Neural progenitor cell (in vitro differentiated cells): ENCODE results near the gene PRDM16. TPM values are rescaled to one million over a fixed set of nuclear protein-coding genes. Genes with fewer than 3 reads are reported as not detected.
"Not testable (repeated sequence)": the region's sequence is repeated elsewhere in the genome, so short reads cannot be mapped to it uniquely, and the experiment has no call there.

Experiments
- DNase-seq: peaks from one replicate; pipeline ENCODE4 v3.0.0-alpha.2; 2016; ENCODE audit warnings: low spot score
- H2AFZ ChIP-seq: fragments of 200-600 bp; sonication (generic); replicated peaks from 2 replicates; pipeline ENCODE4 v1.6.1; 2016; ENCODE audit warnings: antibody characterized with exemption
- H3F3A ChIP-seq: fragments of 200-600 bp; sonication (generic); 2 replicates; pipeline ENCODE4 v1.6.1; 2016; ENCODE audit warnings: antibody characterized with exemption, low read depth
- H3K27ac ChIP-seq: fragments of 200-600 bp; sonication (generic); 2 replicates; pipeline ENCODE4 v1.5.1; 2016; ENCODE audit warnings: mild to moderate bottlenecking
- H3K27me3 ChIP-seq: fragments of 200-600 bp; sonication (generic); 2 replicates; pipeline ENCODE4 v1.6.1; 2016; ENCODE audit warnings: mild to moderate bottlenecking, moderate library complexity
- H3K36me3 ChIP-seq: fragments of 200-600 bp; sonication (generic); 2 replicates; pipeline ENCODE4 v1.5.1; 2016
- H3K4me1 ChIP-seq: fragments of 200-600 bp; sonication (generic); 2 replicates; pipeline ENCODE4 v1.6.1; 2016; ENCODE audit warnings: mixed run types
- H3K4me2 ChIP-seq: fragments of 200-600 bp; sonication (generic); 2 replicates; pipeline ENCODE4 v1.6.1; 2016
- H3K4me3 ChIP-seq: fragments of 200-600 bp; sonication (generic); 2 replicates; pipeline ENCODE4 v1.5.1; 2016
- H3K79me2 ChIP-seq: fragments of 200-600 bp; sonication (generic); 2 replicates; pipeline ENCODE4 v1.6.1; 2016; ENCODE audit warnings: low read depth
- H3K9ac ChIP-seq: fragments of 200-600 bp; sonication (generic); 2 replicates; pipeline ENCODE4 v1.6.1; 2016
- H3K9me3 ChIP-seq: fragments of 200-600 bp; sonication (generic); 2 replicates; pipeline ENCODE4 v1.5.1; 2016; ENCODE audit warnings: low read depth
- H4K20me1 ChIP-seq: fragments of 200-600 bp; sonication (generic); 2 replicates; pipeline ENCODE4 v1.6.1; 2016; ENCODE audit warnings: low read depth
- H3K27ac Mint-ChIP-seq: 3 replicates; pipeline ENCODE4 v1.8.0; 2021; ENCODE audit warnings: mixed read lengths
- H3K27me3 Mint-ChIP-seq: 2 replicates; pipeline ENCODE4 v1.8.0; 2022; ENCODE audit warnings: low read depth, mild to moderate bottlenecking, inconsistent platforms, moderate library complexity, mixed read lengths; ENCODE audit not compliant: insufficient read depth
- H3K36me3 Mint-ChIP-seq: 3 replicates; pipeline ENCODE4 v1.8.0; 2021; ENCODE audit warnings: mixed read lengths
- H3K4me1 Mint-ChIP-seq: 3 replicates; pipeline ENCODE4 v1.8.0; 2021; ENCODE audit warnings: mixed read lengths
- H3K4me3 Mint-ChIP-seq: 3 replicates; pipeline ENCODE4 v1.8.0; 2021; ENCODE audit warnings: mild to moderate bottlenecking, moderate library complexity, mixed read lengths
- H3K9me3 Mint-ChIP-seq: 3 replicates; pipeline ENCODE4 v1.8.0; 2020; ENCODE audit warnings: mixed read lengths
- CTCF ChIP-seq: fragments of 200-600 bp; sonication (generic); IDR thresholded peaks from 2 replicates; pipeline ENCODE4 v1.5.1; 2017; ENCODE audit warnings: antibody characterized with exemption, mild to moderate bottlenecking
- EZH2 ChIP-seq: fragments of 200-600 bp; sonication (generic); IDR thresholded peaks from 2 replicates; pipeline ENCODE4 v1.6.1; 2017; ENCODE audit warnings: antibody characterized with exemption, mild to moderate bottlenecking, moderate library complexity
- EZH2phosphoT487 ChIP-seq: fragments of 200-600 bp; sonication (generic); IDR thresholded peaks from 2 replicates; pipeline ENCODE4 v1.6.1; 2017; ENCODE audit warnings: antibody characterized with exemption
- total RNA-seq: library from RNA; depleted of rRNA; stranded (reverse); fragments of >200 nt; gene quantifications from 2 replicates; pipeline ENCODE4 v1.2.3, GENCODE V29; 2015; ENCODE audit warnings: low replicate concordance

PRDM16 gene
- total RNA-seq, 1 donor from 2014 or later, result 1.9 TPM

DNA sequence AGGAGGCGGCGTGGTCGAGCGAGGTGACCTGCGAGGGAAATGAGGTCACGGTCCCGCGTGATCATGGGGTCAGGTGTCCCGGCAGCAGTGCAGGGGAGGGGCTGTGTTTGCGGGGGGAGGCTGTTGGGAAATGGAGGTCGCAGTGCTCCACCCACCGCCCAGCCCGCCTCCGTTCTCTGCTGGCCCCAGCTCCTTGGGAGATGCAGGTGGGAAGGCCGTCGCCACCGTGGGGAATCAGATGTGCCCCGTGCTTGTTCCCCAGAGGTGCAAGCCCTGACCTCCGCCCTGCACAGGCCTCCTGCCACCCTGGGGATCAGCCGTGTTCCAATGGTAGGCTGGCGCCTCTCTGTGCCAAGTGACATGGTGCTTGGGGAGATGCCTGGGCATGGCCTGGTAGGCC, 95.7 kb downstream of the PRDM16 start:
- H3K79me2 ChIP-seq, result no peaks in the 10 kb centered on the region
- H3K27ac Mint-ChIP-seq, result no peak overlapping the region
- peaks cover 5% of the 10 kb centered on the region for H3K27me3 Mint-ChIP-seq
- no peaks in the 10 kb centered on the region for H3K9me3 Mint-ChIP-seq
- no peak for TF ChIP-seq EZH2
- TF ChIP-seq CTCF, result no peak
- TF ChIP-seq EZH2phosphoT487, result no peak
- H3K4me2 ChIP-seq, result no peak overlapping the region
- no peak overlapping the region for H3K4me3 Mint-ChIP-seq
- H3K9ac ChIP-seq, result no peak overlapping the region
- no peaks in the 10 kb centered on the region for H3K36me3 ChIP-seq
- no peak overlapping the region for H3K27ac ChIP-seq
- DNase-seq, result no peak
- no peaks in the 10 kb centered on the region for H3K36me3 Mint-ChIP-seq
- no peak overlapping the region for H2AFZ ChIP-seq
- no peaks in the 10 kb centered on the region for H3K9me3 ChIP-seq
- no peaks in the 10 kb centered on the region for H3K27me3 ChIP-seq
- H4K20me1 ChIP-seq, result no peaks in the 10 kb centered on the region
- peaks cover 31% of the 10 kb centered on the region for H3K4me1 Mint-ChIP-seq
- H3K4me1 ChIP-seq, result peaks cover 17% of the 10 kb centered on the region
- H3K4me3 ChIP-seq, result no peak overlapping the region
- no peaks in the 10 kb centered on the region for H3F3A ChIP-seq

DNA sequence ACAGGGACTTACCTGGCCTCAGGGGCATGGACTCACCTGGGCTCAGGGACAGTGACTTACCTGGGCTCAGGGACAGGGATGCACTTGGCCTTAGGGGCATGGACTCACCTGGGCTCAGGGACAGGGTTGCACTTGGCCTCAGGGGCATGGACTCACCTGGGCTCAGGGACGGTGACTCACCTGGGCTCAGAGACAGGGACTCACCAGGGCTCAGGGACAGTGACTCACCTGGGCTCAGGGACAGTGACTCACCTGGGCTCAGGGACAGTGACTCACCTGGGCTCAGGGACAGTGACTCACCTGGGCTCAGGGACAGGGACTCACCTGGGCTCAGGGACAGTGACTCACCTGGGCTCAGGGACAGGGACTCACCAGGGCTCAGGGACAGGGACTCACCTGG, 96.2 kb downstream of the PRDM16 start:
- H3K27ac ChIP-seq, H3K4me3 ChIP-seq, H3K4me2 ChIP-seq, H3K9me3 ChIP-seq, DNase-seq, H3K27me3 Mint-ChIP-seq, H3K36me3 Mint-ChIP-seq, H3F3A ChIP-seq, H3K9me3 Mint-ChIP-seq, H3K9ac ChIP-seq, H3K27me3 ChIP-seq, H2AFZ ChIP-seq, H3K27ac Mint-ChIP-seq, H3K36me3 ChIP-seq, H3K4me3 Mint-ChIP-seq, H4K20me1 ChIP-seq, H3K79me2 ChIP-seq: not testable (repeated sequence)
- peaks cover 22% of the 10 kb centered on the region for H3K4me1 ChIP-seq
- H3K4me1 Mint-ChIP-seq, result peaks cover 36% of the 10 kb centered on the region

DNA sequence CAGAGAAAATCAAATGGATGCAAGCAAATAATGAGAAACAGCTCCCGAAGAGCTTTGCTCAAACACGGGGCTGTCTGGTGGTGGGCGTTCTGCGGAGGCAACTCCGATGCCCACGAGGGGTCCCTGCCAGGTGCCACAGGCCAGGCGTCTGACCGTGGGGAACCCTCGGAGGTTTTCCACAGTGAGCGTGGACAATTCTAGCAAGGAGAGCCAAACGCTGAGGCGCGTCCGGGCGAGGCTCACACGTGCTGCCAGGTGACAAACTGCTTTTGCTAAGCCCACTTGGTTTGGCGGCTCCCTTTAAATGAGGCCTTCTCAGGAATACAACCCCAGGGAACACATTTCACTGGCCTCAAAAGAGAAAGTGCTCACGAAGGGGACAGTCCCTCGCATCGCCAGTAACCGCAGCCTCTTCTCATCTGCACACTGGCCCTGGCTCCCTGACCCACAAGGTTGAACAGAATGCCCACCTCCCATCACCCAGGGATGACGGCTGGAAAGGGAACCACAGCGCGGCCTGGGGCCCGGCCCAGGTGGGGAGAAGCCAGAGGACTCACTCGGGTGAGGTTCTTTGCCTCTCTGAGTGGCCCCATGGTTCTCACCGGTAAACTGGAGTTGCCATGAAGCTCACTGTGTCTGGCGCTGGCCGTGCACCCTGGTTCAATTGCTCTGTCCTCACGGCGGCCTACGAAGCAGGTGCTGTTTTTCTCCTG, 97.4 kb downstream of the PRDM16 start:
- Histone ChIP-seq H2AFZ (no peak overlapping the region), H3K4me1 (peaks cover 34% of the 10 kb centered on the region), H3K4me2 (no peak overlapping the region), H3K36me3 (no peaks in the 10 kb centered on the region), H3K27me3 (no peaks in the 10 kb centered on the region), H3K4me3 (no peak overlapping the region), H3K9ac (no peak overlapping the region), H3K79me2 (no peaks in the 10 kb centered on the region), H3K9me3 (no peaks in the 10 kb centered on the region), H4K20me1 (no peaks in the 10 kb centered on the region), H3F3A (no peaks in the 10 kb centered on the region), H3K27ac (no peak overlapping the region)
- no peak overlapping the region for H3K4me3 Mint-ChIP-seq
- no peak for DNase-seq
- H3K27me3 Mint-ChIP-seq, result peaks cover 2% of the 10 kb centered on the region
- no peaks in the 10 kb centered on the region for H3K9me3 Mint-ChIP-seq
- peaks cover 45% of the 10 kb centered on the region for H3K4me1 Mint-ChIP-seq
- H3K27ac Mint-ChIP-seq, result peak overlapping the region; percentile 30
- H3K36me3 Mint-ChIP-seq, result no peaks in the 10 kb centered on the region
- TF ChIP-seq CTCF (no peak), EZH2phosphoT487 (no peak), EZH2 (no peak)

GRCh38 chr1:3167255-3167654, 98.3 kb downstream of the PRDM16 start:
- peak overlapping the region; percentile 30 for H3K27ac Mint-ChIP-seq
- H3K4me1 ChIP-seq, result peaks cover 35% of the 10 kb centered on the region
- H3K27me3 ChIP-seq, result no peaks in the 10 kb centered on the region

More at GRCh38 chr1:3167255-3167654, 98.3 kb downstream of the PRDM16 start:
- H3K36me3 Mint-ChIP-seq, result no peaks in the 10 kb centered on the region
- Histone ChIP-seq H3K4me2 (no peak overlapping the region), H4K20me1 (no peaks in the 10 kb centered on the region), H3K79me2 (no peaks in the 10 kb centered on the region), H3F3A (no peaks in the 10 kb centered on the region), H3K9me3 (no peaks in the 10 kb centered on the region), H3K36me3 (no peaks in the 10 kb centered on the region), H3K27ac (no peak overlapping the region), H3K4me3 (no peak overlapping the region), H3K9ac (no peak overlapping the region), H2AFZ (no peak overlapping the region)
- peak; percentile 36 for DNase-seq
- peaks cover under 1% of the 10 kb centered on the region for H3K27me3 Mint-ChIP-seq
- TF ChIP-seq CTCF (no peak), EZH2 (no peak), EZH2phosphoT487 (no peak)
- H3K4me3 Mint-ChIP-seq, result no peak overlapping the region
- no peaks in the 10 kb centered on the region for H3K9me3 Mint-ChIP-seq
- H3K4me1 Mint-ChIP-seq, result peaks cover 44% of the 10 kb centered on the region
